Measurements from ENCODE around the gene NTRK2. TPM values are rescaled to one million over a fixed set of nuclear protein-coding genes. Genes with fewer than 3 reads are reported as not detected.

NTRK2 gene
- total RNA-seq, 1 donor from 2014 or later = 0.07 TPM

DNA sequence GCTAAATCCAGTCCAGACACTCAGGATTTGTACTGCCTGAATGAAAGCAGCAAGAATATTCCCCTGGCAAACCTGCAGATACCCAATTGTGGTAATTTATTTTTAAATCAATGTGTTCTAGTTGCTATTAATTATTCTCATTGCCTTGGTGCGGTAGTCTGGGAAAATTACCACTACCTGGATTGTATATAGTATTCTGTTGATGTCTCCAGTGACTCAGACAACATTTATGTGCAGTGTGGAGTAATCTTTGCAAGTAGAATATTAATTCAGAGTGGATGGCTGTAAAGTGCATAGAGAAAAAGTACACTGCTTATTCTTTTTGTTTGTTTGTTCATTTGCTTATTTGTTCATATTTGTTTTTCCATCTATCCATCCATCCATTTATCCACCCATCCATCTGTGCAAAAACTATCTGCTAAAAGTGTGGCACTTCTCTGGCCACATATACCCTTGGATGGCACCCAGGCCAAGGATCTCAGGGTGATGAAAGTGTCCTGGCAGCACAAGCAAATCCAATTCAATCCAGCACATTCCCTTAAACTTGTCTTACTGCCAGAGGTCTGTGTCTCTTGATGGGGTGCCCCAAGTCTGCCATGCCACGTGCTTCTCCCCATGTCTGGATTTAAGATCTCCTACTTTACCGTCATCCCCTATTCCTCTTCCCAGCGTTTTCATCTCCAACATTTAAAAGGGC, 41.3 kb downstream of the NTRK2 start:
- Mint-ChIP-seq H3K4me1 (peaks cover 1% of the 10 kb centered on the region), H3K4me3 (no peak overlapping the region), H3K36me3 (ENCODE audit: low read depth) (no peaks in the 10 kb centered on the region), H3K27ac (no peak overlapping the region), H3K27me3 (peaks cover 10% of the 10 kb centered on the region), H3K9me3 (no peaks in the 10 kb centered on the region)
- intact Hi-C loops (cut with micrococcal nuclease) = loop anchor here (5.0 kb wide), 1 partner anchor 51 kb away; no protein-coding TSS in a partner anchor
- ATAC-seq (ENCODE audit: low read depth) (no peak), DNase-seq (no peak)
- POLR2A ChIA-PET = no interaction called here
- TF ChIP-seq, protein P1, sequence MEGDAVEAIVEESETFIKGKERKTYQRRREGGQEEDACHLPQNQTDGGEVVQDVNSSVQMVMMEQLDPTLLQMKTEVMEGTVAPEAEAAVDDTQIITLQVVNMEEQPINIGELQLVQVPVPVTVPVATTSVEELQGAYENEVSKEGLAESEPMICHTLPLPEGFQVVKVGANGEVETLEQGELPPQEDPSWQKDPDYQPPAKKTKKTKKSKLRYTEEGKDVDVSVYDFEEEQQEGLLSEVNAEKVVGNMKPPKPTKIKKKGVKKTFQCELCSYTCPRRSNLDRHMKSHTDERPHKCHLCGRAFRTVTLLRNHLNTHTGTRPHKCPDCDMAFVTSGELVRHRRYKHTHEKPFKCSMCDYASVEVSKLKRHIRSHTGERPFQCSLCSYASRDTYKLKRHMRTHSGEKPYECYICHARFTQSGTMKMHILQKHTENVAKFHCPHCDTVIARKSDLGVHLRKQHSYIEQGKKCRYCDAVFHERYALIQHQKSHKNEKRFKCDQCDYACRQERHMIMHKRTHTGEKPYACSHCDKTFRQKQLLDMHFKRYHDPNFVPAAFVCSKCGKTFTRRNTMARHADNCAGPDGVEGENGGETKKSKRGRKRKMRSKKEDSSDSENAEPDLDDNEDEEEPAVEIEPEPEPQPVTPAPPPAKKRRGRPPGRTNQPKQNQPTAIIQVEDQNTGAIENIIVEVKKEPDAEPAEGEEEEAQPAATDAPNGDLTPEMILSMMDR (IDR thresholded peaks at IDR 0.05) = no peak
- CTCF ChIA-PET = no interaction called here

DNA sequence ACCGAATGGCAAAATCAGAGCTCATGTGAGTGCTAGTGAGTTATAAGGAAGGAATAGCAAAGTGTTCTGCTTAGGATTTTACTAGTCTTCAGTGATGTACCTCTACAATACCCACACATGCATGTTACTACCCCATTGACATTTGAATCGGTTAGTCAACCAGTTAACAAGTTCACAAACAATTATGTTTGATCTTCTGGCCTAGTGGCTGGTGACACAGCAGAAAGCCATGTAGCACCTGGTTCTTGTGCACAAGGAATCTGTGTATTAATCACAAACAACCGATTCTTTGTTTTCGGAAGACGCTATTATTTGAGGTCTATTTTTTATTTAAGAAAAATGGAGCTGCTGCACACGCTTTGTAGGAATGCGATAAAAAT, 41.9 kb downstream of the NTRK2 start:
- no peaks in the 10 kb centered on the region for H3K9me3 Mint-ChIP-seq
- TF ChIP-seq, protein P1 (IDR thresholded peaks at IDR 0.05) = no peak
- peaks cover 1% of the 10 kb centered on the region for H3K4me1 Mint-ChIP-seq
- POLR2A ChIA-PET = no interaction called here
- H3K4me3 Mint-ChIP-seq = no peak overlapping the region
- no peak overlapping the region for H3K27ac Mint-ChIP-seq
- CTCF ChIA-PET = no interaction called here
- H3K27me3 Mint-ChIP-seq = peaks cover 10% of the 10 kb centered on the region
- intact Hi-C loops (cut with micrococcal nuclease) = loop anchor here (5.0 kb wide), 1 partner anchor 51 kb away; no protein-coding TSS in a partner anchor
- no peak for DNase-seq
- H3K36me3 Mint-ChIP-seq (ENCODE audit: low read depth) = no peaks in the 10 kb centered on the region
- ATAC-seq (ENCODE audit: low read depth) = no peak

DNA sequence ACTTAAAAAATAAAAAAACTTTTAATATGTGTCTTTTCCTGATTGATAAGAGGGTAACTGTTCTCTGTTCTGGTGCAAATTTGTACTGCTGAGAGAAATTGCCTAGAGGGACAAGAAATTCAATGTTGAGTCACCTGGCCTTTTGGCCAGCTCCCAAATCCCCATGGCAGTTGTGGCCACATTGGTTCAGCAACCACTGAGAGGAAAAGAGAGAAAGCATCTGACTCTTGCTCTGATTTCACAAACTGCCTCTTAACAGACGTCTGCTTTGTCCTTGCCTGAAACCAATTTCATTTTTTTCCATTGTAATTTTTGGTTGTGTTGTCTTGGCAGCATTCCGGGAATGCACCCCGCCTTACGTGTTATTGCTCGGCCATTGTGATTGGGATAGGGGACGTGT, 42.4 kb downstream of the NTRK2 start:
- Mint-ChIP-seq H3K36me3 (ENCODE audit: low read depth) (no peaks in the 10 kb centered on the region), H3K4me3 (no peak overlapping the region), H3K27ac (no peak overlapping the region), H3K4me1 (peaks cover 1% of the 10 kb centered on the region), H3K9me3 (no peaks in the 10 kb centered on the region), H3K27me3 (peaks cover 10% of the 10 kb centered on the region)
- ChIA-PET CTCF (no interaction called here), POLR2A (no interaction called here)
- no peak for DNase-seq
- TF ChIP-seq, protein P1 (IDR thresholded peaks at IDR 0.05) = no peak
- intact Hi-C loops (cut with micrococcal nuclease) = loop anchor here (5.0 kb wide), 1 partner anchor 50 kb away; no protein-coding TSS in a partner anchor
- ATAC-seq (ENCODE audit: low read depth) = no peak

DNA sequence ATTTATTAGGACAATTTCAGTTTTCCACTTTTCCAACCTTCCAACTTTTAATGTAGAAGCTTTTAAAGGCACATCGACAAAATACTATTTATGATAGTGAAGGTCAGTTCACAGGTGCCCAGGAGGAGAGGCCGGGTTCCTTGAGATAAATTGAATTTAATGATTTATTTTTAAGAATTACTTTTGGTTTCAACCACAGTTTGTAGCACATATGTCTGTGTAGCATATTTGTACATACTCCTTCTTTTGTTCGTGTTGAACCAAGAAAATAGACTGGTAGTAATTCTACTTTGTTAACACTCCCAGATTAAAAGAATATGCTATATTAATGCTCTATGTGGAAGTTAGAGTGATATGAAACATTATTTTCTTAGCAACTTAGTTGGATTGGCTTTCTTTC, 46.7 kb downstream of the NTRK2 start:
- H3K4me1 Mint-ChIP-seq = no peaks in the 10 kb centered on the region
- H3K27ac Mint-ChIP-seq = no peak overlapping the region
- DNase-seq = no peak
- no peaks in the 10 kb centered on the region for H3K36me3 Mint-ChIP-seq (ENCODE audit: low read depth)
- peaks cover 3% of the 10 kb centered on the region for H3K9me3 Mint-ChIP-seq
- H3K4me3 Mint-ChIP-seq = no peak overlapping the region
- intact Hi-C loops (cut with micrococcal nuclease) = no loop called here
- TF ChIP-seq, protein P1 (IDR thresholded peaks at IDR 0.05) = no peak
- H3K27me3 Mint-ChIP-seq = peaks cover 7% of the 10 kb centered on the region
- ChIA-PET POLR2A (no interaction called here), CTCF (no interaction called here)
- ATAC-seq (ENCODE audit: low read depth) = no peak

DNA sequence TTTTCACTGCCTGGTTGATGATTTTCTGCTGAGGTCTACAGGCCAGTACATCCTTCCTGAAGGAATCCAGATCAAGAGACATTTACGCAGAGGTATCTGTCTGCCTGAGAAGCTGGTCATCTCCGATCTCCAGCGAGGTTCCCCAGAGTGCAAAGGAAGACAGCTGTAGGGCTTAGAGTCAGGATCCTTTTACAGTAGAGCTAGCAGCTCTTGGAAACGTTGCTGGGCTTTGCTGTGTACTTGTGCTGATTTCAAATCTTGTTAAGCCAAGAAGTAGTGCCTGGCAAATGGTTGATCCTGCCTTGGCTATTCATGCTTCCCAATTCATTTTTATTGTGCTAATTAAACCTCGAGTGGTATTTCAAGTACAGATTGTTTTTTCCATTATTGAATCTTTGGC, 48.9 kb downstream of the NTRK2 start:
- Mint-ChIP-seq H3K27me3 (peaks cover 7% of the 10 kb centered on the region), H3K9me3 (peaks cover 3% of the 10 kb centered on the region), H3K4me3 (no peak overlapping the region), H3K4me1 (no peaks in the 10 kb centered on the region), H3K27ac (no peak overlapping the region), H3K36me3 (ENCODE audit: low read depth) (no peaks in the 10 kb centered on the region)
- TF ChIP-seq, protein P1 (IDR thresholded peaks at IDR 0.05) = no peak
- ChIA-PET CTCF (no interaction called here), POLR2A (no interaction called here)
- no peak for ATAC-seq (ENCODE audit: low read depth)
- intact Hi-C loops (cut with micrococcal nuclease) = no loop called here
- no peak for DNase-seq

Data from activated B cell treated with CpG ODN at 0.5 μM for 24 hours (primary cell).